Karpas-422 (cell line): ENCODE results near the gene CASKIN2. TPM values are rescaled to one million over a fixed set of nuclear protein-coding genes. Genes with fewer than 3 reads are reported as not detected.

Experiments
- DNase-seq: peaks from one replicate; pipeline ENCODE4 v3.0.0-alpha.2; 2015
- H2AFZ ChIP-seq: fragments of 200-600 bp; sonication (generic); 2 replicates; pipeline ENCODE4 v1.6.1; 2014; ENCODE audit warnings: antibody characterized with exemption, low read length, mixed read lengths
- H3K27ac ChIP-seq: fragments of 200-600 bp; sonication (generic); 2 replicates; pipeline ENCODE4 v1.5.1; 2014; ENCODE audit warnings: mild to moderate bottlenecking, low read length, moderate library complexity
- H3K27me3 ChIP-seq: fragments of 200-600 bp; sonication (generic); 2 replicates; pipeline ENCODE4 v1.6.1; 2014; ENCODE audit warnings: low read length, mixed read lengths
- H3K36me3 ChIP-seq: fragments of 200-600 bp; sonication (generic); 2 replicates; pipeline ENCODE4 v1.6.1; 2014; ENCODE audit warnings: low read length, mixed read lengths; ENCODE audit not compliant: insufficient read depth
- H3K4me1 ChIP-seq: fragments of 200-600 bp; sonication (generic); 2 replicates; pipeline ENCODE4 v1.6.1; 2014; ENCODE audit warnings: mild to moderate bottlenecking, low read length, mixed read lengths
- H3K4me2 ChIP-seq: fragments of 200-600 bp; sonication (generic); 2 replicates; pipeline ENCODE4 v1.6.1; 2014; ENCODE audit warnings: low read length, low read depth, mild to moderate bottlenecking; ENCODE audit not compliant: poor library complexity, severe bottlenecking
- H3K4me3 ChIP-seq: fragments of 200-600 bp; sonication (generic); 2 replicates; pipeline ENCODE4 v1.5.1; 2014; ENCODE audit warnings: mild to moderate bottlenecking, antibody characterized with exemption, low read length, mixed read lengths
- H3K79me2 ChIP-seq: fragments of 200-600 bp; sonication (generic); 2 replicates; pipeline ENCODE4 v1.6.1; 2014; ENCODE audit warnings: mild to moderate bottlenecking, low read length, mixed read lengths
- H3K9ac ChIP-seq: fragments of 200-600 bp; sonication (generic); 2 replicates; pipeline ENCODE4 v1.6.0; 2014; ENCODE audit warnings: low read length
- H3K9me2 ChIP-seq: fragments of 200-600 bp; sonication (generic), shearing (Covaris generic); replicated peaks from 2 replicates; pipeline ENCODE4 v1.6.0; 2014; ENCODE audit warnings: mild to moderate bottlenecking, low read length, moderate library complexity; ENCODE audit not compliant: insufficient read depth
- H3K9me3 ChIP-seq: fragments of 300-700, 200-600 bp; sonication (generic); 2 replicates; pipeline ENCODE4 v1.6.1; 2014; ENCODE audit warnings: low read length, mixed read lengths
- H4K20me1 ChIP-seq: fragments of 200-600 bp; sonication (generic); 2 replicates; pipeline ENCODE4 v1.6.1; 2014; ENCODE audit warnings: mild to moderate bottlenecking, antibody characterized with exemption, low read length, low read depth; ENCODE audit not compliant: insufficient read depth
- total RNA-seq: library from RNA; depleted of rRNA; stranded (reverse); fragments of >200 nt; shearing (Covaris generic); gene quantifications from 2 replicates; pipeline ENCODE4 v1.2.3, GENCODE V29; 2014; ENCODE audit warnings: low replicate concordance

Gene CASKIN2
- total RNA-seq, 1 experiment from 2014 or later = not detected

DNA sequence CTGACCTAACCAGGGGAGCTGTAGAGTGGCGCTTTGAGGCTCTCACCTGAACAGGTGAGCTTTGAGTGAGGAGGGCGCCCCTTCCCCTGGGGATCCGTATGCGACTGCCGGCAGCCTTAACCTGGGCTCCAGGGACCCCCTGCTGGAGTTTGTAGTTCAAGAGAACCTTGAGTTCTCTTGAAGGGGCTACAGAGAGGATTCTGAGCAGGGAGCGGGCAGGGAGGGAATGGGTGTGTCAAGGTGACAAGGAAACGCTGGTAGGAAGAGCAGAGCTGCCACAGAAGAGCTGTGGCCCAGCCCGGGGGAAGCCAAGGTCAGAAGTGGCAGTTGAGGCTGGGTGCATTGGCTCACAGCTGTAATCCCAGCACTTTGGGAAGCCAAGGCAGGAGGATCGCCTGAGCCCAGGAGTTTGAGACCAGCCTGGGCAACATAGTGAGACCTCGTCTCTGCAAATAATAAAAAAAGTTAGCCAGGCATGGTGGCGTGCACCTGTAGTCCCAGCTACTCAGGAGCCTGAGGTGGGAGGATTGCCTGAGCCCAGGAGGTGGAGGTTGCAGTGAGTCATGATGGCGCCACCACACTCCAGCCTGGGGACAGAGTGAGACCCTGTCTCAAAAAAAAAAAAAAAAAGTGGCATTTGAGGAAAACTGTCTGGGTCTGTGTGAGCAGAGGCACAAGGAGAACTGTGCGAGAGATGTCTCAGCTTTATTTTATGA lies 11.4 kb upstream of the CASKIN2 start:
- no peaks in the 10 kb centered on the region for H3K36me3 ChIP-seq
- 0 out of 2 replicates have a peak, but pooled peaks cover 12% of the 10 kb centered on the region for H4K20me1 ChIP-seq
- H2AFZ ChIP-seq = no peak overlapping the region
- H3K4me1 ChIP-seq = peaks cover 17% of the 10 kb centered on the region
- no peak overlapping the region for H3K9ac ChIP-seq
- no peak for DNase-seq
- H3K27ac ChIP-seq = no peak overlapping the region
- no peaks in the 10 kb centered on the region for H3K27me3 ChIP-seq
- no peaks in the 10 kb centered on the region for H3K9me3 ChIP-seq
- H3K79me2 ChIP-seq = no peaks in the 10 kb centered on the region
- no peak overlapping the region for H3K4me3 ChIP-seq
- H3K4me2 ChIP-seq = no peak overlapping the region
- H3K9me2 ChIP-seq = no peaks in the 10 kb centered on the region

DNA sequence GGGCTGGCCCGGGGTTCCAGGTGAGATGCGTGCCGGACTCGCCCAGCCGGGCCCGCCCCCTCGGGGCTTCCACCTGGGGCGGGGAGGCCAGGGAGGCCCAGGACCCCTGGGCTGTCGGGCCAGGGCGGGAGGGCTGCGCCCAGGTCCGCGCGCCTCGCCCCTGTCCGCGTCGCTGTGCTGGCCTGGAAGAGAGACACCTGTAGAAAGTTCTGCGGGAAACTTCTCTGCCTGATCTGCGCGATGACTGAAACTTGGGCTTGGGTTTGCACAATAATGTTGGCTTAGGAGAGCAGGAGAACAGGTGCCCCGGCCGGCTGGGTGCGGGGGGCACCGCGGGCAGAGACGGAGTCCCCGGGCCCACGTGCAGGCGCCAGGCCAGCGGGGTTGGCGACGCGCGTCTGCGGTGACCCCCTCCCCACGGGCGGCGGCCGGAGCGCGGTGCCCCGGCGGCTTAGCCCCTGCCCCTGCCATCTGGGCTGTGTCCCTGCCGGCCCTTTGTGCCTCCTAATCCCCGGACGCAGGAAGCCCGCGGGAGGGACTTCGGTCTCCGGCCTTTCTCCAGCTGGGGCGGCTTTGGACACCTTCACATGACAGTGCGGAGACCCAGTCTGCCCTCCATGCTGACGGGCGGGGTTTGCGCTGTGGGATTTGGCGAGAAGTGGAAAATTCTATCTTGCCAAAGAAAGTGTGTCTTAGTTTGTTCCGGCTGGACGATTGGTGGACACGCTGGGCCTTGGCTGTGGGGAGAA lies 10.6 kb upstream of the CASKIN2 start:
- Histone ChIP-seq H3K4me2 (peak overlapping the region; percentile 80), H2AFZ (peak overlapping the region; percentile 89; the same call in 1 of the 2 replicates), H3K27me3 (no peaks in the 10 kb centered on the region), H3K9me2 (no peaks in the 10 kb centered on the region), H3K79me2 (no peaks in the 10 kb centered on the region), H3K9me3 (no peaks in the 10 kb centered on the region), H3K4me3 (peak overlapping the region; percentile 66), H4K20me1 (0 out of 2 replicates have a peak, but pooled peaks cover 12% of the 10 kb centered on the region), H3K27ac (no peak overlapping the region), H3K36me3 (no peaks in the 10 kb centered on the region), H3K9ac (peak overlapping the region; percentile 66), H3K4me1 (peaks cover 17% of the 10 kb centered on the region)
- DNase-seq = no peak

DNA sequence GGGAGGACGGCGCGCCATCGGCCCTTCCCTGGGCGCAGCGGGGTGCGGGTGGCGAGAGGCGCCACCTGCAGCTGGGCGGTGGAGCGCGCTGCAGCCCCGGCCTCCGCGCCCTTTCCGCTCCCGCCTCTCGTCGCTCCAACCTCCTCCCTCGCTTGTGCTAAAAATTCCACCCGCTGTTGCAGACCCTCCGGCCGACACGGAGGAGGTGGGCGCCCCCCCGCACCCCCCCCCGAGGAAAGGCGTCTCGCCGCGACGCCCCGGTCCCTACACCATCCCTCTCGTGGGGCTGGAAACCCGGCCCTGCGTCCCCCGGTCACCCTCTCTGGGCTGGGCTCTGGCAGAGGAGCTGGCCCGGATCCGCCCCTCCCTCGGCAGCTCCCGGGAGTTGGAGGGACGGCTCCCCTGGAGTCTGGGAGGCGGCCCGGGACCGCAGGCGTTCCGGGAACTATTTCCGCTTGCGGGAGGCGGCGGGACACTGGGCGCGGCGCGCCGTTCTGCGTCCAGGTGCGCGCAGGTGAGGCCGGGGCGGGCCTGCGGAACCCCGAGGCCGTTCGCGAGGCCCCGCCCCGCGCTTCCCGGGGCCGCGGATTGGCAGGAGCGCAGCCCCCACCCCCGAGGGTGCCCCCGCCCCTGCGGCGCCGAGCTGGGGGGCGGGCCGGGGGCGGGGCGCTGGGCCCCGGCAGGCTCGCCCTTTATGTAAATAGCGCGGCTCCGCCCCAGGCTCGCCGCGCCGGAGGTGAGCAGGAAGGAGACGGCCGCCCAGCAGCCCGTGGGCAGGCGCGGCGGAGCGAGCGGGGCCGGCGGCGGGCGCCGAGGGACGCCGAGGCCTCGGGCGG lies 9.9 kb upstream of the CASKIN2 start, which contains the start of gene LLGL2:
TSS of gene LLGL2 (plus strand) at position 728 of the 836 bp plus-strand sequence. CDS start 17,730 bp downstream, outside the sequence.
- peak within 1 kb of the TSS; percentile 78 for H3K4me3 ChIP-seq
- 0 out of 2 replicates have a peak, but pooled peaks cover 12% of the 10 kb centered on the region for H4K20me1 ChIP-seq
- H3K27ac ChIP-seq = no peak within 1 kb of the TSS
- no peaks in the 10 kb centered on the region for H3K79me2 ChIP-seq
- H3K27me3 ChIP-seq = no peaks in the 10 kb centered on the region
- H3K4me2 ChIP-seq = peak within 1 kb of the TSS; percentile 98
- no peaks in the 10 kb centered on the region for H3K36me3 ChIP-seq
- H3K9ac ChIP-seq = peak within 1 kb of the TSS; percentile 66
- H3K9me2 ChIP-seq = no peaks in the 10 kb centered on the region
- H3K9me3 ChIP-seq = no peaks in the 10 kb centered on the region
- peak within 1 kb of the TSS; percentile 89; the same call in 1 of the 2 replicates for H2AFZ ChIP-seq
- DNase-seq = peak; percentile 96
- H3K4me1 ChIP-seq = peaks cover 17% of the 10 kb centered on the region

DNA sequence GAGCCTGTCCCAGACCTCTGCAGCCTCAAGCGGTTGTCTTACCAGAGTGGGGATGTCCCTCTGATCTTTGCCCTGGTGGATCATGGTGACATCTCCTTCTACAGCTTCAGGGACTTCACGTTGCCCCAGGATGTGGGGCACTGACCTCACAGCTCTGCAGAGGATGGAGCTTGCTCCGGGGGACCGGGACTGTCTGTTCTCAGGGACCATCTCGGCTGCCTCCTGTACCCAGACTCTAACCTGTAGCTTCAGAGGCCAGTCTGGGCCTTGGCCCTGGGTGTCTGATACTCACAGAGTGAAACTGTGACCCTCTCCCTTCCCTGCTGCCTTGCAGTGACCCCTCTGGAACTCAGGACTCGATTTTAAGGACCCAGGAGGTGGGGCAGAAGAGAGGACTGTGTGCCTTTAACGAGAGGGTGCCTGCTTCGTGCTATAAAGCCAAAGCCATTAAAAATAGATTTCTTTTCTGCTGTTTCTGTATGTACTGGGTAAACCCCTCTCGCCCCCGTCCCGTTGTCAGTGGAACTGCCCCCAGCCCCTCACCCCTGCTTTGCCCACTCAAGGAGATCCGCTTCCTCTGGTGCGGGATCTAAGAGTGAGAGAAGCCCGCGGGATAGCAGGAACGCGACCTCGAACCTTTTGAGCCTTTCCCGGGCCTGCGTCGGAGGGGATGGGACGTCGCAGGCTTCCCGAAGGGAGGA lies 9.1 kb upstream of the CASKIN2 start:
- Histone ChIP-seq H3K36me3 (no peaks in the 10 kb centered on the region), H3K27me3 (no peaks in the 10 kb centered on the region), H3K4me3 (peak overlapping the region; percentile 78; the same call in 1 of the 2 replicates), H3K9ac (peak overlapping the region; percentile 54; the same call in 1 of the 2 replicates), H2AFZ (no peak overlapping the region), H3K4me1 (peaks cover 17% of the 10 kb centered on the region), H3K9me3 (no peaks in the 10 kb centered on the region), H3K79me2 (no peaks in the 10 kb centered on the region), H3K4me2 (peak overlapping the region; percentile 98), H4K20me1 (0 out of 2 replicates have a peak, but pooled peaks cover 12% of the 10 kb centered on the region), H3K27ac (no peak overlapping the region), H3K9me2 (no peaks in the 10 kb centered on the region)
- no peak for DNase-seq

DNA sequence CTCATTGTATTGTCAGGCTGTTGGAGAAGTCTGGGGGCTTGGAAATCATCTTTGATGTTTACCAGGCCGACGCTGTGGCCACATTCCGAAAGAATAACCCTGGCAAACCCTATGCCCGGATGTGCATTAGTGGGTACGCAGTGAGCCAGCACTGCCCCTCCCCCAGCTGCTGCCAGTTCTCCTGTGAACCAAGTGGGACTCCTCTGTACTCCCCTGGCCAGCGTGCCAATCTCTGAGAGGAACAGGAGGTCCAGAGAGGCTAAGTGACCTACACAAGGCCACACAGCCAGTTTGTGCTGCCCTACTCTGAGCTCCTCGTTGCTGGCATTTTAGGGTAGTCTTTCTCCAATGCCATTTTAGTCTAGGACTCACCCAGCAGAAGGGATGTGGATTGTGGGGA lies 8.3 kb upstream of the CASKIN2 start:
- Histone ChIP-seq H3K9me2 (no peaks in the 10 kb centered on the region), H3K79me2 (no peaks in the 10 kb centered on the region), H3K4me3 (no peak overlapping the region), H3K27me3 (no peaks in the 10 kb centered on the region), H3K4me1 (peaks cover 17% of the 10 kb centered on the region), H3K9ac (no peak overlapping the region), H4K20me1 (0 out of 2 replicates have a peak, but pooled peaks cover 12% of the 10 kb centered on the region), H3K4me2 (no peak overlapping the region), H2AFZ (no peak overlapping the region), H3K27ac (no peak overlapping the region), H3K9me3 (no peaks in the 10 kb centered on the region), H3K36me3 (no peaks in the 10 kb centered on the region)
- no peak for DNase-seq

DNA sequence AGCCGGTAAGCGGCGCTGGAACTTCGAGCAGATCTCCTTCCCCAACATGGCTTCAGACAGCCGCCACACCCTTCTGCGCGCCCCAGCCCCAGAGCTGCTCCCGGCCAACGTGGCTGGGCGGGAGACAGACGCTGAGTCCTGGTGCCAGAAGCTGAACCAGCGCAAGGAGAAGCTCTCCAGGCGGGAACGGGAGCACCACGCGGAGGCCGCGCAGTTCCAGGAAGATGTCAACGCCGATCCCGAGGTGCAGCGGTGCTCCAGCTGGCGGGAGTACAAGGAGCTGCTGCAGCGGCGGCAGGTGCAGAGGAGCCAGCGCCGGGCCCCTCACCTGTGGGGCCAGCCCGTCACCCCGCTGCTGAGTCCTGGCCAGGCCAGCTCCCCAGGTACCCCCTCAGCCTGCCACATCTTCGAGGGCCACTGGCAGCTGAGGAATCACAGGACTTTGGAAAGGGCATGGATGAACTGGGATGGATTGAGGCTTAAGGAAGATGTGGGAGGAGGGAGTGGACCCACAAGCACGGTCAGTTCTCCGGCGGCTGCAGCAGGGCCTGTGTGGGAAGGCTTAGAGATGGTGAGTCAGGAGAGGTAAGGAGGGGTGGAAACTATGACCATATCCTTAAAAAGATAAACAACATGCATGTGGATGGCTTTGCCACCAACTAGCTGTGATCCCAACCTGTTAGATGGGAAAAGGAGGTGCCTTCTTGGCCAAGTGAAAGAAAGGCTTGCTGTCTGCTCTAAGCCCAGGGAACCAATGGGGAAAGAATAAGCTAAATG lies 6.8 kb upstream of the CASKIN2 start:
- Histone ChIP-seq H4K20me1 (peaks cover 21% of the 10 kb centered on the region; the same call in 1 of the 2 replicates), H2AFZ (no peak overlapping the region), H3K9me3 (no peaks in the 10 kb centered on the region), H3K27ac (no peak overlapping the region), H3K4me1 (peaks cover 32% of the 10 kb centered on the region), H3K9ac (no peak overlapping the region), H3K36me3 (no peaks in the 10 kb centered on the region), H3K79me2 (peaks cover 10% of the 10 kb centered on the region), H3K4me3 (no peak overlapping the region), H3K4me2 (no peak overlapping the region), H3K9me2 (no peaks in the 10 kb centered on the region), H3K27me3 (no peaks in the 10 kb centered on the region)
- no peak for DNase-seq

DNA sequence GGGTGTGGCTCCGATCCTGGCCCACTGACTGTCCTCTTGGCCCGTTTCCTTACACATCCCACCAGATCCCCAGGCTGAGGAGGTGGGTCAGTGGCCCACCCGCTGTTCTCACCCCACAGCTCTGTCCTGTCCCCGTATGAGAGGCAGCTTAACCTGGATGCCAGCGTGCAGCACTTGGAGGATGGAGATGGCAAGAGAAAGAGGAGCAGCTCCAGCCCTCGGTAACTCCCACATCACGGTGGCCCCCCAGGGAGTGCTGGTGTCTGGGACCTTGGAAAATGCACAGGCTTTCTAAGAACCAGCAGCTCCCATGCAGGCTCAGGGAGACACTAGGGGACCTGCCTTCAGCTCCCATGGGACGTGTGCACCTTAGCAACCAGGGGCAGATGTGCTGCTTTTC lies 6.0 kb upstream of the CASKIN2 start:
- no peaks in the 10 kb centered on the region for H3K27me3 ChIP-seq
- H3K9me3 ChIP-seq = no peaks in the 10 kb centered on the region
- H3K4me3 ChIP-seq = no peak overlapping the region
- H4K20me1 ChIP-seq = peaks cover 17% of the 10 kb centered on the region; the same call in 1 of the 2 replicates
- no peak overlapping the region for H3K27ac ChIP-seq
- H3K9ac ChIP-seq = no peak overlapping the region
- peaks cover 33% of the 10 kb centered on the region for H3K4me1 ChIP-seq
- peaks cover 13% of the 10 kb centered on the region for H3K79me2 ChIP-seq
- no peaks in the 10 kb centered on the region for H3K9me2 ChIP-seq
- no peak for DNase-seq
- no peaks in the 10 kb centered on the region for H3K36me3 ChIP-seq
- no peak overlapping the region for H2AFZ ChIP-seq
- H3K4me2 ChIP-seq = no peak overlapping the region
